CD14-positive monocyte (primary cell): ENCODE data around the gene SLC13A4. TPM values are rescaled to one million over a fixed set of nuclear protein-coding genes. Genes with fewer than 3 reads are reported as not detected.

Experiments used
- DNase-seq, 3 donors: peaks; one replicate each; pipeline ENCODE4 v3.0.0-alpha.2; 2011 to 2022
- H2AFZ ChIP-seq: 2 replicates; pipeline ENCODE4 v1.6.0; 2012; ENCODE audit warnings: mild to moderate bottlenecking, low read depth, low read length, inconsistent platforms; ENCODE audit not compliant: insufficient read depth, poor library complexity, severe bottlenecking
- H3K27ac ChIP-seq, 2 donors: 1 replicate in 1 of 2; 2 replicates in 1 of 2; pipeline ENCODE4 v1.5.1; 2012 to 2013; ENCODE audit warnings: low read length in 2 of 2, control low read depth in 1 of 2, inconsistent platforms in 1 of 2, low read depth in 1 of 2, mild to moderate bottlenecking in 1 of 2
- H3K27me3 ChIP-seq, 2 donors: one replicate each; pipeline versions ENCODE4 v1.6.0 to v1.6.1; 2011 to 2013; ENCODE audit warnings: low read length in 2 of 2; ENCODE audit not compliant: control insufficient read depth in 2 of 2, insufficient read depth in 2 of 2
- H3K36me3 ChIP-seq, 2 donors: replicated peaks in 1 of 2; 1 replicate in 1 of 2; 2 replicates in 1 of 2; pipeline versions ENCODE4 v1.5.1 to v1.6.1; 2012 to 2013; ENCODE audit warnings: low read length in 2 of 2, control low read depth in 1 of 2, inconsistent platforms in 1 of 2, mild to moderate bottlenecking in 1 of 2; ENCODE audit not compliant: insufficient read depth in 2 of 2, control insufficient read depth in 1 of 2
- H3K4me1 ChIP-seq, 2 donors: 1 replicate in 1 of 2; 2 replicates in 1 of 2; pipeline versions ENCODE4 v1.5.1 to v1.6.1; 2012 to 2013; ENCODE audit warnings: low read length in 2 of 2, control low read depth in 1 of 2, inconsistent platforms in 1 of 2, mild to moderate bottlenecking in 1 of 2, moderate library complexity in 1 of 2; ENCODE audit not compliant: insufficient read depth in 2 of 2, control insufficient read depth in 1 of 2
- H3K4me2 ChIP-seq: replicated peaks from 2 replicates; pipeline ENCODE3; 2012; ENCODE audit warnings: low read length, moderate library complexity, mild to moderate bottlenecking; ENCODE audit not compliant: poor library complexity, severe bottlenecking; ENCODE audit errors: extremely low read depth
- H3K4me3 ChIP-seq, 3 experiments: fragments of 200-600 bp in 1 of 3; sonication (generic) in 1 of 3; replicated peaks in 1 of 3; 1 replicate in 2 of 3; 2 replicates in 1 of 3; pipeline ENCODE4 v1.5.1; 2011 to 2013; ENCODE audit warnings: low read length in 3 of 3, mild to moderate bottlenecking in 3 of 3, control low read depth in 2 of 3, low read depth in 2 of 3, inconsistent platforms in 1 of 3, moderate library complexity in 1 of 3
- H3K79me2 ChIP-seq: 2 replicates; pipeline ENCODE4 v1.6.0; 2012; ENCODE audit warnings: mild to moderate bottlenecking, control low read depth, inconsistent platforms, low read length, moderate library complexity; ENCODE audit not compliant: insufficient read depth
- H3K9ac ChIP-seq: 2 replicates; pipeline ENCODE4 v1.6.0; 2017; ENCODE audit warnings: low read length, mild to moderate bottlenecking; ENCODE audit not compliant: insufficient read depth, poor library complexity, severe bottlenecking
- H3K9me3 ChIP-seq, 2 donors: replicated peaks in 1 of 2; 1 replicate in 1 of 2; 2 replicates in 1 of 2; pipeline versions ENCODE4 v1.5.1 to v1.6.1; 2012 to 2013; ENCODE audit warnings: low read length in 2 of 2, control low read depth in 1 of 2; ENCODE audit not compliant: control insufficient read depth in 1 of 2, insufficient read depth in 1 of 2
- H4K20me1 ChIP-seq: 2 replicates; pipeline ENCODE4 v1.6.0; 2012; ENCODE audit warnings: mild to moderate bottlenecking, low read length, control low read depth, moderate library complexity; ENCODE audit not compliant: insufficient read depth
- H3K27ac Mint-ChIP-seq, 7 donors: one replicate each; pipeline ENCODE4 v1.8.0; 2020; ENCODE audit warnings: mild to moderate bottlenecking in 7 of 7, mixed read lengths in 7 of 7, moderate library complexity in 6 of 7, inconsistent platforms in 2 of 7
- H3K27me3 Mint-ChIP-seq, 3 donors: one replicate each; pipeline ENCODE4 v1.8.0; 2021 to 2022; ENCODE audit warnings: low read depth in 3 of 3, mild to moderate bottlenecking in 3 of 3, mixed read lengths in 3 of 3, moderate library complexity in 3 of 3, inconsistent platforms in 1 of 3
- H3K36me3 Mint-ChIP-seq, 2 donors: one replicate each; pipeline ENCODE4 v1.8.0; 2020; ENCODE audit warnings: mixed read lengths in 2 of 2, inconsistent platforms in 1 of 2, mild to moderate bottlenecking in 1 of 2
- H3K4me1 Mint-ChIP-seq: one replicate; pipeline ENCODE4 v1.8.0; 2020; ENCODE audit warnings: mild to moderate bottlenecking, mixed read lengths
- H3K4me3 Mint-ChIP-seq, 2 donors: one replicate each; pipeline ENCODE4 v1.8.0; 2020; ENCODE audit warnings: mild to moderate bottlenecking in 2 of 2, mixed read lengths in 2 of 2, moderate library complexity in 1 of 2
- H3K9me3 Mint-ChIP-seq, 7 donors: one replicate each; pipeline ENCODE4 v1.8.0; 2020 to 2022; ENCODE audit warnings: mixed read lengths in 7 of 7, mild to moderate bottlenecking in 6 of 7, moderate library complexity in 6 of 7, inconsistent platforms in 2 of 7
- WGBS: methylation state at CpG from one replicate; pipeline ENCODE4 v1.1.5; 2013; ENCODE audit warnings: missing lambda C conversion rate; ENCODE audit not compliant: insufficient coverage; 5-methylcytosine and 5-hydroxymethylcytosine counted together
- intact Hi-C, 2 donors: fragments of 100-400 bp; cut with micrococcal nuclease; formaldehyde crosslinking; loops; one replicate each; pipeline versions ENCODE4 v1.15.0 to v1.15.1; 2023
- polyA plus RNA-seq, 3 donors: library from polyadenylated mRNA; depleted of rRNA in 1 of 3; unstranded in 2 of 3; stranded (reverse) in 1 of 3; fragments of 300-500 nt in 2 of 3; fragments of >200 nt in 1 of 3; fragmentation: Illumina TruSeq in 2 of 3; gene quantifications; 1 replicate in 2 of 3; 2 replicates in 1 of 3; pipeline ENCODE4 v1.2.3, GENCODE V29; 2012 to 2021
- TF ChIP-seq, protein P1 (sequence below): fragments of 200-600 bp; IDR thresholded peaks from one replicate; pipeline ENCODE4 v1.8.0; 2022; ENCODE audit warnings: antibody characterized with exemption, mild to moderate bottlenecking

Gene SLC13A4
- polyA plus RNA-seq, 3 donors, result not detected

DNA sequence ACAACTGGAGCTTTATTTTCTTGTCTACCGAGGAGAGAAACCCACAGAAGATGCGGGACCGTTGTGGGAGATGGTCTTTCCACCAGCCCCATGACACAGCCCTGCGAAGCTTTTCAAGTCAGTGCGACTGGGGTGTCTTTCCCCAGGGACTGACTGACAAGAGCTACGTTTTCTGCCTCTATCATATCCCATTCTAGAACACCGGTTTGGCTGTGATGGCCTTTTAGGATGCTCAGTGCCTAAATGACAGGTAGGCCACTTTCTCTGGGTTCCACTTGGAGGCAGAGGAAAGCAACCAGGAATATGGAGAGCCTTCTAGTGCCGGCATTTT is 16.9 kb downstream of the SLC13A4 start:
- H3K27me3 Mint-ChIP-seq, result peaks cover 0 to 3% (median 2%) of the 10 kb centered on the region in 3 donors
- H3K4me3 ChIP-seq, result no peak overlapping the region
- no peaks in the 10 kb centered on the region for H3K4me1 Mint-ChIP-seq
- no peaks in the 10 kb centered on the region for H3K79me2 ChIP-seq
- intact Hi-C loops, result no loop called here
- no peak overlapping the region for H3K4me2 ChIP-seq
- H4K20me1 ChIP-seq, result no peaks in the 10 kb centered on the region
- no peaks in the 10 kb centered on the region for H3K36me3 Mint-ChIP-seq
- H3K9ac ChIP-seq, result no peak overlapping the region
- no peak overlapping the region for H2AFZ ChIP-seq
- no peaks in the 10 kb centered on the region for H3K4me1 ChIP-seq
- no peak for DNase-seq
- no peak overlapping the region for H3K27ac ChIP-seq
- H3K9me3 ChIP-seq, result no peaks in the 10 kb centered on the region
- TF ChIP-seq, protein P1, sequence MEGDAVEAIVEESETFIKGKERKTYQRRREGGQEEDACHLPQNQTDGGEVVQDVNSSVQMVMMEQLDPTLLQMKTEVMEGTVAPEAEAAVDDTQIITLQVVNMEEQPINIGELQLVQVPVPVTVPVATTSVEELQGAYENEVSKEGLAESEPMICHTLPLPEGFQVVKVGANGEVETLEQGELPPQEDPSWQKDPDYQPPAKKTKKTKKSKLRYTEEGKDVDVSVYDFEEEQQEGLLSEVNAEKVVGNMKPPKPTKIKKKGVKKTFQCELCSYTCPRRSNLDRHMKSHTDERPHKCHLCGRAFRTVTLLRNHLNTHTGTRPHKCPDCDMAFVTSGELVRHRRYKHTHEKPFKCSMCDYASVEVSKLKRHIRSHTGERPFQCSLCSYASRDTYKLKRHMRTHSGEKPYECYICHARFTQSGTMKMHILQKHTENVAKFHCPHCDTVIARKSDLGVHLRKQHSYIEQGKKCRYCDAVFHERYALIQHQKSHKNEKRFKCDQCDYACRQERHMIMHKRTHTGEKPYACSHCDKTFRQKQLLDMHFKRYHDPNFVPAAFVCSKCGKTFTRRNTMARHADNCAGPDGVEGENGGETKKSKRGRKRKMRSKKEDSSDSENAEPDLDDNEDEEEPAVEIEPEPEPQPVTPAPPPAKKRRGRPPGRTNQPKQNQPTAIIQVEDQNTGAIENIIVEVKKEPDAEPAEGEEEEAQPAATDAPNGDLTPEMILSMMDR, result peak; percentile 15
- H3K9me3 Mint-ChIP-seq, result no peaks in the 10 kb centered on the region
- WGBS, result 47% methylated on average over 5 of the region's 8 CpGs
- no peak overlapping the region for H3K27ac Mint-ChIP-seq
- no peaks in the 10 kb centered on the region for H3K36me3 ChIP-seq
- H3K27me3 ChIP-seq, result no peaks in the 10 kb centered on the region
- no peak overlapping the region for H3K4me3 Mint-ChIP-seq

DNA sequence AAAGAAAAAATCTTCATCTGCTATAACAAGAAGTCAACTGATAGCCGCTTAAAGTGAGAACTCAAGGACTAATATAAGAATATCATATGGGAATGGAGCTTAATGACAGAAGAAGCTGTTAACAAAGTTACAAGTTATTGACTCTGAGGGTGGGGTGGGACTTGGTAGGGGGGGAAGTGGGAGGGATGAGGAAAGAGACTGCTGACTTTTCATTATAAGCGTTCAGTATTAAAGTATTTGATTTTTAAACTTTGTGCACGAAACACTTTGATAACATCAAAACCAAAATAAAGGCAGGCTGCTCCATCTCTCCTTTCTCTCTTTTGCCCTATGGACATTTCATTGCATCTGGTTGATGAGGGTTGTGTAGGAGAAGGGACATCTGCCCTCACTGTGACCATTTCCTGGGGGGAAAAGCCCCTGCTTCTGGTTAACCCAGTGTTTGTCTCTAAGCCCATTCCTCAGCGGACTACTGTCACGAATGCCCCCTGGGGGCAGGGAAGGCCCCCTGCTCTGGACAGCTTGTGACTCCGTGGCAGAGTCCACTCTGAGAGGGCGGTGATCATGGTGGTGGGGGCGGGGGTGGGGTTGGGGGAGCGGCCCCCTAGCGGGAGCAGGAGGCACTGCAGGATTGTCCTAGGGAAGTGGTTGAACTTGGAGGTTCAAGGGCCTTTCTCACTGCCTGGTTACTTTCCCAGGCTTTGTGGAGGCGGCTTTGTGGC is 17.4 kb downstream of the SLC13A4 start:
- Histone ChIP-seq H3K79me2 (no peaks in the 10 kb centered on the region), H4K20me1 (no peaks in the 10 kb centered on the region), H2AFZ (no peak overlapping the region), H3K9me3 (no peaks in the 10 kb centered on the region), H3K27ac (no peak overlapping the region), H3K9ac (no peak overlapping the region), H3K36me3 (no peaks in the 10 kb centered on the region), H3K27me3 (no peaks in the 10 kb centered on the region), H3K4me1 (no peaks in the 10 kb centered on the region), H3K4me2 (no peak overlapping the region), H3K4me3 (no peak overlapping the region)
- Mint-ChIP-seq H3K4me3 (no peak overlapping the region), H3K27ac (no peak overlapping the region), H3K36me3 (no peaks in the 10 kb centered on the region), H3K9me3 (no peaks in the 10 kb centered on the region), H3K4me1 (no peaks in the 10 kb centered on the region), H3K27me3 (peaks cover 0 to 3% (median 2%) of the 10 kb centered on the region in 3 donors)
- intact Hi-C loops, result no loop called here
- peak; percentile 2 to 18 (median 11) for DNase-seq
- TF ChIP-seq, protein P1, result peak; percentile 85
- WGBS, result 46% methylated on average over 5 of the region's 11 CpGs
